ENCODE data around the gene FAIM. TPM values are rescaled to one million over a fixed set of nuclear protein-coding genes. Genes with fewer than 3 reads are reported as not detected.

Gene FAIM
- polyA plus RNA-seq, 2 of the 4 experiments (the other 2 are of a cell fraction) = 13.7 to 20.8 TPM

DNA sequence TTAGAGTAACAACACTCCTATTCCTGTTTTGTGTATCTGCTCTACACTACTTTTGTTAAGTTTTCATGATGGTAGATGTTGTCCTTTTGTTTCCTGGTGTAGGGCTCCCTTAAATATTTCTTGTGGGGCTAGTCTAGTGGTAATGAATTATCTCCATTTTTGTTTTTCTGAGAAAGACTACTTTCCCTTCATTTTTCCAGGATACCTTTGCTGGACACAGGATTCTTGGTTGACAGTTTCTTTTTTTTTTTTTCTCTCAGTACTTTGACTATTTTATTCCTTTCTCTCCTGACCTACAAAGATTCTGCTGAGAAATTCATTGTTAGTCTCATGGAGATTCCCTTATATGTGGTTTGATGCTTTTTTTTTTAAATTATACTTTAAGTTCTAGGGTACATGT is 37.9 kb downstream of the FAIM start:
- Histone ChIP-seq H3K4me2 (no peak overlapping the region), H3K9me3 (peaks cover 42% of the 10 kb centered on the region), H3K4me1 (no peaks in the 10 kb centered on the region), H3K4me3 (no peak overlapping the region), H3K27ac (no peak overlapping the region)
- DNase-seq (ENCODE audit: low read depth in 1 of 2, low spot score in 1 of 2) = no peak
- ChIA-PET POLR2A (no interaction called here), CTCF (no interaction called here)
- no peak for ATAC-seq
- FAIRE-seq = no peak
- TF ChIP-seq ELK1 (IDR thresholded peaks at IDR 0.05; ENCODE audit: low read depth, low read length) = no peak
- no peak for TF ChIP-seq CBX8 (IDR thresholded peaks at IDR 0.05)
- TF ChIP-seq GATA3 (IDR thresholded peaks at IDR 0.05; ENCODE audit: borderline replicate concordance) = no peak
- TF ChIP-seq POLR2AphosphoS2 (conservative IDR thresholded peaks at IDR 0.05; ENCODE audit: low read length) = no peak
- TF ChIP-seq NFE2L2 (conservative IDR thresholded peaks at IDR 0.05; ENCODE audit: low read length) = no peak
- TF ChIP-seq CHD4 (IDR thresholded peaks at IDR 0.05; ENCODE audit: borderline replicate concordance) = no peak
- no peak for TF ChIP-seq SREBF2 (IDR thresholded peaks at IDR 0.05)
- TF ChIP-seq RNF2 (IDR thresholded peaks at IDR 0.05; ENCODE audit: borderline replicate concordance, low read depth) = no peak
- TF ChIP-seq CHD2 (IDR thresholded peaks at IDR 0.05; ENCODE audit: low read length, partially characterized antibody) = no peak
- TF ChIP-seq RCOR1 (IDR thresholded peaks at IDR 0.05; ENCODE audit: low read depth, low read length) = no peak
- no peak for TF ChIP-seq NPAS2 (CRISPR knock-in tag; IDR thresholded peaks at IDR 0.05; ENCODE audit: borderline replicate concordance)
- TF ChIP-seq CBX2 (IDR thresholded peaks at IDR 0.05; ENCODE audit: borderline replicate concordance, low read depth) = no peak
- TF ChIP-seq, protein P1, sequence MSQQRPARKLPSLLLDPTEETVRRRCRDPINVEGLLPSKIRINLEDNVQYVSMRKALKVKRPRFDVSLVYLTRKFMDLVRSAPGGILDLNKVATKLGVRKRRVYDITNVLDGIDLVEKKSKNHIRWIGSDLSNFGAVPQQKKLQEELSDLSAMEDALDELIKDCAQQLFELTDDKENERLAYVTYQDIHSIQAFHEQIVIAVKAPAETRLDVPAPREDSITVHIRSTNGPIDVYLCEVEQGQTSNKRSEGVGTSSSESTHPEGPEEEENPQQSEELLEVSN (IDR thresholded peaks at IDR 0.05; ENCODE audit: borderline replicate concordance, low read depth) = no peak
- TF ChIP-seq, protein P2, sequence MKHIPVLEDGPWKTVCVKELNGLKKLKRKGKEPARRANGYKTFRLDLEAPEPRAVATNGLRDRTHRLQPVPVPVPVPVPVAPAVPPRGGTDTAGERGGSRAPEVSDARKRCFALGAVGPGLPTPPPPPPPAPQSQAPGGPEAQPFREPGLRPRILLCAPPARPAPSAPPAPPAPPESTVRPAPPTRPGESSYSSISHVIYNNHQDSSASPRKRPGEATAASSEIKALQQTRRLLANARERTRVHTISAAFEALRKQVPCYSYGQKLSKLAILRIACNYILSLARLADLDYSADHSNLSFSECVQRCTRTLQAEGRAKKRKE (CRISPR knock-in tag; IDR thresholded peaks at IDR 0.05; ENCODE audit: low read depth) = no peak
- no peak for TF ChIP-seq HOXB5 (CRISPR knock-in tag; IDR thresholded peaks at IDR 0.05)
- no peak for TF ChIP-seq FOSB (CRISPR knock-in tag; IDR thresholded peaks at IDR 0.05)
- TF ChIP-seq ZC3H11A (IDR thresholded peaks at IDR 0.05) = no peak
- TF ChIP-seq, protein P3, sequence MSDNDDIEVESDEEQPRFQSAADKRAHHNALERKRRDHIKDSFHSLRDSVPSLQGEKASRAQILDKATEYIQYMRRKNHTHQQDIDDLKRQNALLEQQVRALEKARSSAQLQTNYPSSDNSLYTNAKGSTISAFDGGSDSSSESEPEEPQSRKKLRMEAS (IDR thresholded peaks at IDR 0.05) = no peak
- no peak for TF ChIP-seq ZNF302 (CRISPR knock-in tag; IDR thresholded peaks at IDR 0.05)
- TF ChIP-seq KDM5A (IDR thresholded peaks at IDR 0.05) = no peak

- WGBS (ENCODE audit: missing lambda C conversion rate) = 91% methylated on average over 2 of the region's 5 CpGs
- H3K4me1 ChIP-seq = no peaks in the 10 kb centered on the region
- no peak overlapping the region for H3K4me2 ChIP-seq
- ATAC-seq = no peak
- no peak for DNase-seq (ENCODE audit: low read depth in 1 of 2, low spot score in 1 of 2)
- TF ChIP-seq ZFP36 (IDR thresholded peaks at IDR 0.05; ENCODE audit: borderline replicate concordance, partially characterized antibody) = peak; percentile 24
- no peak for TF ChIP-seq NPAS2 (CRISPR knock-in tag; IDR thresholded peaks at IDR 0.05; ENCODE audit: borderline replicate concordance)
- H3K9me3 ChIP-seq = peaks cover 26% of the 10 kb centered on the region; the same call in 2 of the 3 replicates
- POLR2A ChIA-PET = no interaction called here
- CTCF ChIA-PET = interaction anchor here (1.0 kb wide), 1 partner anchor 18 kb away, joined by 3 read pairs; no protein-coding TSS in a partner anchor
- FAIRE-seq = no peak
- no peak overlapping the region for H3K4me3 ChIP-seq
- no peak overlapping the region for H3K27ac ChIP-seq
Measured at GRCh38 chr3:138649134-138649533, 40.6 kb downstream of the FAIM start.

- no peak overlapping the region for H3K4me3 ChIP-seq
- no peak overlapping the region for H3K27ac ChIP-seq
- no peak for ATAC-seq
- no peaks in the 10 kb centered on the region for H3K4me1 ChIP-seq
- POLR2A ChIA-PET = no interaction called here
- FAIRE-seq = no peak
- CTCF ChIA-PET = no interaction called here
- peaks cover 10% of the 10 kb centered on the region; the same call in 1 of the 3 replicates for H3K9me3 ChIP-seq
- no peak for DNase-seq (ENCODE audit: low read depth in 1 of 2, low spot score in 1 of 2)
- H3K4me2 ChIP-seq = no peak overlapping the region
- TF ChIP-seq MAZ (IDR thresholded peaks at IDR 0.05; ENCODE audit: borderline replicate concordance, low read depth, low read length) = no peak
- no peak for TF ChIP-seq NR3C1 (IDR thresholded peaks at IDR 0.05)
- TF ChIP-seq ZSCAN20 (CRISPR knock-in tag; IDR thresholded peaks at IDR 0.05) = no peak
- TF ChIP-seq KDM5A (IDR thresholded peaks at IDR 0.05) = no peak
- TF ChIP-seq POLR2A (IDR thresholded peaks at IDR 0.05; ENCODE audit: low read length) = no peak
- no peak for TF ChIP-seq CBX8 (IDR thresholded peaks at IDR 0.05)
- TF ChIP-seq RAD21 (conservative IDR thresholded peaks at IDR 0.05 in 1 of 2, IDR thresholded peaks at IDR 0.05 in 1 of 2) = no peak
- TF ChIP-seq, protein P2 (CRISPR knock-in tag; IDR thresholded peaks at IDR 0.05; ENCODE audit: low read depth) = no peak
- TF ChIP-seq ZFP36 (IDR thresholded peaks at IDR 0.05; ENCODE audit: borderline replicate concordance, partially characterized antibody) = no peak
- TF ChIP-seq HES2 (IDR thresholded peaks at IDR 0.05) = no peak
- TF ChIP-seq, protein P3 (IDR thresholded peaks at IDR 0.05) = no peak
- no peak for TF ChIP-seq SMC3 (IDR thresholded peaks at IDR 0.05)
- no peak for TF ChIP-seq NFE2L2 (conservative IDR thresholded peaks at IDR 0.05; ENCODE audit: low read length)
- TF ChIP-seq HEYL (CRISPR knock-in tag; IDR thresholded peaks at IDR 0.05) = no peak
- TF ChIP-seq PBX3 (IDR thresholded peaks at IDR 0.05) = no peak
- no peak for TF ChIP-seq TP53 (CRISPR knock-in tag; IDR thresholded peaks at IDR 0.05)
Measured at GRCh38 chr3:138653567-138653966, 45.0 kb downstream of the FAIM start.
